Keratinocyte (primary cell): ENCODE measurements around the gene TACC2. TPM values are rescaled to one million over a fixed set of nuclear protein-coding genes. Genes with fewer than 3 reads are reported as not detected.

Experiments
- DNase-seq: peaks from one replicate; pipeline ENCODE4 v3.0.0-alpha.2; 2011; ENCODE audit warnings: low read depth, missing footprints, low spot score
- FAIRE-seq: peaks from 2 replicates; lab custom pipeline; 2011; peaks lifted over from hg19 to GRCh38; lab: Jason Lieb, UNC
- H2AFZ ChIP-seq: 2 replicates; pipeline ENCODE4 v1.6.0; 2012; ENCODE audit warnings: low read length, control low read depth, inconsistent platforms; ENCODE audit not compliant: control insufficient read depth
- H3K27ac ChIP-seq: 2 replicates; pipeline ENCODE4 v1.5.1; 2011; ENCODE audit warnings: low read length; ENCODE audit not compliant: control insufficient read depth, insufficient read depth
- H3K27me3 ChIP-seq: 3 replicates; pipeline ENCODE4 v1.6.0; 2011; ENCODE audit warnings: low read length; ENCODE audit not compliant: control insufficient read depth, insufficient read depth; ENCODE audit errors: extremely low read depth
- H3K36me3 ChIP-seq, 2 experiments: 2 replicates in 1 of 2; 3 replicates in 1 of 2; pipeline ENCODE4 v1.5.1; 2011; ENCODE audit warnings: low read length in 2 of 2, mild to moderate bottlenecking in 1 of 2; ENCODE audit not compliant: control insufficient read depth in 2 of 2, insufficient read depth in 2 of 2; ENCODE audit errors: extremely low read depth in 1 of 2
- H3K4me1 ChIP-seq: 3 replicates; pipeline ENCODE4 v1.5.1; 2011; ENCODE audit warnings: low read length; ENCODE audit not compliant: control insufficient read depth, insufficient read depth; ENCODE audit errors: extremely low read depth
- H3K4me2 ChIP-seq: 3 replicates; pipeline ENCODE4 v1.6.0; 2011; ENCODE audit warnings: low read depth, low read length; ENCODE audit not compliant: control insufficient read depth, insufficient read depth; ENCODE audit errors: extremely low read depth
- H3K4me3 ChIP-seq, 3 experiments: fragments of 200-600 bp in 1 of 3; sonication (generic) in 1 of 3; 2 replicates in 2 of 3; 3 replicates in 1 of 3; pipeline ENCODE4 v1.5.1; 2011 to 2016; ENCODE audit warnings: low read length in 3 of 3, mild to moderate bottlenecking in 3 of 3, control low read depth in 2 of 3, inconsistent platforms in 1 of 3, low read depth in 1 of 3, mixed read lengths in 1 of 3, mixed run types in 1 of 3, moderate library complexity in 1 of 3; ENCODE audit not compliant: control insufficient read depth in 2 of 3, insufficient read depth in 2 of 3; ENCODE audit errors: extremely low read depth in 1 of 3
- H3K79me2 ChIP-seq: 2 replicates; pipeline ENCODE4 v1.6.0; 2012; ENCODE audit warnings: low read length; ENCODE audit not compliant: control insufficient read depth, insufficient read depth
- H3K9ac ChIP-seq: 3 replicates; pipeline ENCODE4 v1.6.0; 2011; ENCODE audit warnings: low read length; ENCODE audit not compliant: control insufficient read depth, insufficient read depth; ENCODE audit errors: extremely low read depth
- H3K9me1 ChIP-seq: 3 replicates; pipeline ENCODE4 v1.6.0; 2011; ENCODE audit warnings: low read length; ENCODE audit not compliant: control insufficient read depth, insufficient read depth; ENCODE audit errors: extremely low read depth
- H3K9me3 ChIP-seq: 2 replicates; pipeline ENCODE4 v1.5.1; 2012; ENCODE audit warnings: low read depth, low read length; ENCODE audit not compliant: control insufficient read depth
- H4K20me1 ChIP-seq: 3 replicates; pipeline ENCODE4 v1.6.0; 2011; ENCODE audit warnings: low read length; ENCODE audit not compliant: control insufficient read depth, insufficient read depth; ENCODE audit errors: extremely low read depth
- EZH2 ChIP-seq: IDR thresholded peaks from one replicate; pipeline ENCODE4 v1.6.1; 2012; ENCODE audit warnings: inconsistent platforms, mild to moderate bottlenecking, low read length, moderate library complexity
- dilution Hi-C: fragments of 300-500 bp; cut with MboI; formaldehyde crosslinking; loops from one replicate; pipeline ENCODE4 v1.7.0; 2020; ENCODE audit warnings: low sequenced_read_pairs; ENCODE audit not compliant: extremely low pct_ligation_motif_present
- polyA plus RNA-seq, 5 experiments: library from polyadenylated mRNA; depleted of rRNA in 3 of 5; stranded (reverse) in 3 of 5; stranded (forward) in 1 of 5; unstranded in 1 of 5; fragments of >200 nt; gene quantifications; 1 replicate in 1 of 5; 2 replicates in 3 of 5; 3 replicates in 1 of 5; pipeline versions ENCODE4 v1.2.1 to v1.2.3, GENCODE V29; 2011 to 2012; ENCODE audit warnings: missing spikeins in 2 of 5, low read depth in 1 of 5, low replicate concordance in 1 of 5
- TF ChIP-seq, protein P1 (sequence below), 3 experiments: IDR thresholded peaks in 1 of 3; conservative IDR thresholded peaks in 1 of 3; optimal IDR thresholded peaks in 1 of 3; 2 replicates in 2 of 3; 3 replicates in 1 of 3; pipeline versions ENCODE3 to v1.5.1; 2011; ENCODE audit warnings: low read length in 3 of 3, mild to moderate bottlenecking in 3 of 3, moderate library complexity in 2 of 3, control low read depth in 1 of 3, inconsistent platforms in 1 of 3; ENCODE audit not compliant: insufficient read depth in 2 of 3; ENCODE audit errors: extremely low read depth in 1 of 3

TACC2 gene
- polyA plus RNA-seq, 1 donor (not counting 4 experiments of a cell fraction or from before 2014, with no cell fraction given), result 12.8 TPM

DNA sequence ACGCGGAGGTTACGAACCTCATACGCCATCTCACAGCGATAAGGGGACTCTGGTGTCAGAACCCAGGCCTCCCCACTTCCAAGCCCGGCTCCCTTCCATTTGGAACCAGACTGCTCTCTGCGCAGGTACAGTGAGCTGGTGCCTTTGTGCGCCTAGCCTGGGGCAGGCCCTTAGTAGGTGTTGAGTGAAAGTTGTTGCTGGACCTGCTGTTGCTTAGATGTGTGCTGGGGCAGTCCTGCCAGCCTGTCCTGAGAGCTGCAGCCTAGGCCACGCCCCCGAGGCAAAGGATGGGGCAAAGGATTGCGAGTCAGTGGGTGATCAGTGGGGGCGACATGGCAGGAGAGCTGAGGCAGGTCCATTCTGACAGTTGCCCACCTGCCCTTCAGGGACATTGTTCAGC, 209.7 kb downstream of the TACC2 start:
- dilution Hi-C loops, result no loop called here
- TF ChIP-seq EZH2, result no peak
- TF ChIP-seq, protein P1, sequence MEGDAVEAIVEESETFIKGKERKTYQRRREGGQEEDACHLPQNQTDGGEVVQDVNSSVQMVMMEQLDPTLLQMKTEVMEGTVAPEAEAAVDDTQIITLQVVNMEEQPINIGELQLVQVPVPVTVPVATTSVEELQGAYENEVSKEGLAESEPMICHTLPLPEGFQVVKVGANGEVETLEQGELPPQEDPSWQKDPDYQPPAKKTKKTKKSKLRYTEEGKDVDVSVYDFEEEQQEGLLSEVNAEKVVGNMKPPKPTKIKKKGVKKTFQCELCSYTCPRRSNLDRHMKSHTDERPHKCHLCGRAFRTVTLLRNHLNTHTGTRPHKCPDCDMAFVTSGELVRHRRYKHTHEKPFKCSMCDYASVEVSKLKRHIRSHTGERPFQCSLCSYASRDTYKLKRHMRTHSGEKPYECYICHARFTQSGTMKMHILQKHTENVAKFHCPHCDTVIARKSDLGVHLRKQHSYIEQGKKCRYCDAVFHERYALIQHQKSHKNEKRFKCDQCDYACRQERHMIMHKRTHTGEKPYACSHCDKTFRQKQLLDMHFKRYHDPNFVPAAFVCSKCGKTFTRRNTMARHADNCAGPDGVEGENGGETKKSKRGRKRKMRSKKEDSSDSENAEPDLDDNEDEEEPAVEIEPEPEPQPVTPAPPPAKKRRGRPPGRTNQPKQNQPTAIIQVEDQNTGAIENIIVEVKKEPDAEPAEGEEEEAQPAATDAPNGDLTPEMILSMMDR (optimal IDR thresholded peaks at IDR 0.05 in 1 of 3, IDR thresholded peaks at IDR 0.05 in 1 of 3, conservative IDR thresholded peaks at IDR 0.05 in 1 of 3; ENCODE audit: extremely low read depth in 1 of 3, insufficient read depth in 2 of 3, low read length in 3 of 3), result no peak

GRCh38 chr10:122199070-122199469, 210.1 kb downstream of the TACC2 start:
- no peak overlapping the region for H2AFZ ChIP-seq
- dilution Hi-C loops, result no loop called here
- no peaks in the 10 kb centered on the region for H4K20me1 ChIP-seq
- no peak overlapping the region for H3K9ac ChIP-seq
- no peaks in the 10 kb centered on the region for H3K9me1 ChIP-seq
- peaks cover 11% of the 10 kb centered on the region in 2 experiments for H3K36me3 ChIP-seq
- no peaks in the 10 kb centered on the region for H3K4me1 ChIP-seq
- H3K9me3 ChIP-seq, result no peaks in the 10 kb centered on the region
- H3K79me2 ChIP-seq, result no peaks in the 10 kb centered on the region
- no peak overlapping the region for H3K27ac ChIP-seq
- no peak for TF ChIP-seq EZH2
- TF ChIP-seq, protein P1 (optimal IDR thresholded peaks at IDR 0.05 in 1 of 3, IDR thresholded peaks at IDR 0.05 in 1 of 3, conservative IDR thresholded peaks at IDR 0.05 in 1 of 3; ENCODE audit: extremely low read depth in 1 of 3, insufficient read depth in 2 of 3, low read length in 3 of 3), result no peak
- H3K4me3 ChIP-seq, result no peak overlapping the region
- FAIRE-seq, result no peak
- H3K27me3 ChIP-seq, result no peaks in the 10 kb centered on the region
- H3K4me2 ChIP-seq, result no peak overlapping the region
- DNase-seq, result no peak

More for the DNA sequence above, 209.7 kb downstream of the TACC2 start:
- H3K27me3 ChIP-seq, result no peaks in the 10 kb centered on the region
- no peak overlapping the region for H3K4me3 ChIP-seq
- peaks cover 11% of the 10 kb centered on the region in 2 experiments for H3K36me3 ChIP-seq
- H3K9ac ChIP-seq, result no peak overlapping the region
- H3K9me3 ChIP-seq, result no peaks in the 10 kb centered on the region
- DNase-seq (no peak), FAIRE-seq (no peak)
- no peaks in the 10 kb centered on the region for H3K4me1 ChIP-seq
- no peaks in the 10 kb centered on the region for H3K9me1 ChIP-seq
- H4K20me1 ChIP-seq, result no peaks in the 10 kb centered on the region
- H3K4me2 ChIP-seq, result no peak overlapping the region
- no peak overlapping the region for H3K27ac ChIP-seq
- no peak overlapping the region for H2AFZ ChIP-seq
- H3K79me2 ChIP-seq, result no peaks in the 10 kb centered on the region
